COR-L47 (cell line): ENCODE measurements around the gene RING1.

Experiments
- DNase-seq: peaks from one replicate; lab custom pipeline; 2025; lab: John Stamatoyannopoulos, UW

Gene RING1

GRCh38 chr6:33171880-33172687 lies 36.2 kb upstream of the RING1 start:
- no peak for DNase-seq

GRCh38 chr6:33172688-33173534 lies 35.4 kb upstream of the RING1 start:
- no peak for DNase-seq

DNA sequence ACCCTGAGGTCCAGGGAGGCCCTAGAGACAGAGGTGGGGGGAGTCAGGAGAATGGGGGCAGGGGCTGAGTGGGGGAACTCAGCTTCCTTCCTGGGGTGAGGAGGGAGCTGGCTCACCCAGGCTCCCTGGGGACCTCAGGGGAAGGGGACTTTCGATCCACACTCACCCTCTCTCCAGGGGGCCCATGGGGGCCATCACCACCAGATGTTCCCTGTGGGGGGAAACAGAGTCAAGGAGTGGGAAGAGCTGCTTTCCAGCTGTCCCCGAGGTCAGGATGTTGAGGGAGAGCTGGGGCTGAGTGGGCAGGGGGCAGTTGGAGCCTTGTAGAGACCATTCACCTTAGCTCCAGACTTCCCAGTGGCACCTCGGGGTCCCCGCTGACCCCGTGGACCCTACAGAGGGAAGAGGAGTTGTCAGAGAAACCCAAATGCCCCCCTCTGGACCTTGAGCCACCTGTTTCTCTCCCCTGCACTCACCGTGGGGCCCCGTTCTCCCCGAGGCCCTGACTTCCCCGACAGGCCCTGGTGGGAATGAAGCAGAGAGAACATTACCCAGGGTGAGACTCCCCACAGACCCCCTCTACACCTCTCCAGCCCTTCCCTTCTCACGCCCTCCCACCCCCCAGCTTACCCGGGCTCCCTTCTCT lies 34.6 kb upstream of the RING1 start:
- no peak for DNase-seq

GRCh38 chr6:33174784-33175183 lies 33.5 kb upstream of the RING1 start:
- no peak for DNase-seq

DNA sequence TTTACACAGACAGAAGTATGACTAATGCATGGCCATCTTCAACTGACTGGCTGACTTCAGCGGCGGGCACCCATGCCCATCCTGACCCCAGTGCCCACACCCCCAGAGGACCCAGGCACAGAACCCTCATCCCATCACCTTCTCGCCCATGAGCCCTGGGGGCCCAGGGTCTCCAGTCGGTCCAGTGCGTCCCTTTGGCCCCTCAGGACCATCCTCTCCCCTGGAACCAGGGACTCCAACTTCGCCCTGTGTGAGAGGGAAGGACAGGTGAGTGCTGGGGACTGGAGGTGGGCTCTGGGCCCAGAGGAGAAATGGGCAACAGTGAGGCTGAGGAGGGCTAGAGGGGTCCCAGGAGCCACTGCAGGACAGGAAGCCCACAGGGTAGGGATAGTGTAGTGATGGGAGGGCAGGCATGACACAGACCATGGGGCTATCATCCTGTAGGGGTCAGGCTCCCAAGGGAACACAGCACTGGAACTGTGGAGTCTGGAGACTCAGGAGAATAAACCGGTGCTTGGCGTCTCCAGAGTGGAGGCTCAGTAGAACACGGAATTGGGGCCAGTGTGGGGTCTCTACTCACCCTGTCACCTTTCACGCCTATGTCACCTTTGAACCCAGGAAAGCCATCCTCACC lies 32.7 kb upstream of the RING1 start:
- no peak for DNase-seq

DNA sequence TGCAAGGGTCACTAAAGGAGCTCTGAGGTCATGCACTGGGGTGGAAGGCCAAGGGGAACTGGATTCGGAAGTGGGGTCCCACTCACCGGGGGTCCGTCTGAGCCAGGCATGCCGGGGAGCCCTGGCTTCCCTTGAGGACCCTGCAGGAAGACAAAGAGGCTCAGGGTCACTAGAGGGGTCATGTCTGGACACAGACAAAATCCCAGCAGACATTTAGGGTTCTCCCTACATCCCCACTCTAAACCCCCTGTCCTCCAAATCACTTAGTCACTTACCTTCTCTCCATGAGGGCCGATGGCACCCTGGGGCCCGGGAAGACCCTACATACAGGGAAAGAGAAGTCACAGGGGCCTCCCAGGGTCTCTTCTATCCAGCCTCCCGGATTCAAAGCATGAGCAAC lies 31.4 kb upstream of the RING1 start:
- no peak for DNase-seq

- no peak for DNase-seq
Measured at GRCh38 chr6:33177552-33178446, 30.5 kb upstream of the RING1 start.

- DNase-seq: no peak
Measured at GRCh38 chr6:33178755-33179475, 29.4 kb upstream of the RING1 start.

DNA sequence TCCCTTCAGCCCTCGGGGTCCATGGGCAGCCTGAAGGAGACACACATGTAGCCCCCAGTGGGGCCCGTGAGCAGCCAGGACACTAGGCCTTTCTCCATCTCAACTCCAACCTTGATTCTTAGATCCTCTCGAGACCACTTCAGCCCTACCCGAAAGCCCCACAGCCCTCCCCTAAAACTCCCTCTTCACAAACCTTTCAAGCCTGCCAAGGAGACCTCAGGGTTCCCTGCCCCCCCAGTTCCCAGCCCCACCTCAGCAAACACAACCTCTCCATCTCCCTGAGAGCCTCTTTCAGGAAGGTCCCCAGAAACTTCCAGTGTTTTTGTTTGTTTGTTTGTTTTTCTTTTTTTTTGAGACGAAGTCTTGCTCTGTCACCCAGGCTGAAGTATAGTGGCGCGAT lies 27.2 kb upstream of the RING1 start:
- DNase-seq: no peak

DNA sequence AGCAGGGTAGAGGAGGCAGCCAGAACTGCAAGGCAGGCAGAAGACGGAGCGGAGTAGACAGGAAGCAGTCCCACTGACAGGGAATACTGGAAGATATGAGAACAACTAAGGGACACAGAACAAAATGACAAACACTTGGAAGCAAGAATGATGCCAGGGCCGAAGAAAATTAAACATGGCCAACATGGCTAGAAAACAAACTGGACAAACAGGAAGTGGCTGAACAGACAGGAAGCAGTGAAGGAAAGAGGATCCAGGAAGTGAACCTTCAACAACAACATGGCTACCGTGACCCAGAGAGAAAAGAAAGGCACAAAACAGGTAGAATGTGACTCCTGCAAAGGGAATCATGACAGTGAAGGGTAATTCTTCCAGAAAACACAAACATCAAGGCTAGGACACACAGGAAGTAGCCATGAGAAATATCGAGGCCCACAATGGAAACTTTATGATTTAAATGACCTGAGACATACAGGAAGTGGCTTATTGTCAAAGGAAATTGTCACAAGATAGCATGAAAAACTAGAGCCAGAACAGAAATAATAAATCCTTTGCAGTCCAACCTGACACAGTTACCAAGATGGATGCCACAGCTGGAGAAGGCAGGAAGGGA lies 25.1 kb upstream of the RING1 start:
- DNase-seq: no peak

DNA sequence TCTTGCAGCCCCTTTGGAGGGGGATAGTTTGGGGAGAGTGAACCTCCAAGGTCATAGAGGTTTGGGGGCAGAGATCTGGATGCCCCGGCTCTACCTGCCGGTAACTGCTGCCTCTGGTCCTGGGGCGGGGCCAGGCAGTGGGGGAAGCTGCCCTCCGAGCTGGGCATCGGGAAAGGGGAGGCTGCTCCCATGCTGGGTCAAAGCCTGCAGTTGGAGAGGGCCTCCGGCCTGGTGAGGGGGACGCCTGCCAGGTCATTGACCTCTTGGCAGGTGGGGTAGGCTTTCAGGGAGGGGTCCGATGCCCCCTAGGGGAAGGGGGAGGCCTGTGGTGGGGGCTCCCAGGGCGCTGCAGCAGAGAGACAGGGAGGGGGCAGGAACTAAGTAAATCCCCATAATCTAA lies 23.1 kb upstream of the RING1 start:
- DNase-seq: no peak

GRCh38 chr6:33185654-33186187 lies 22.6 kb upstream of the RING1 start:
- DNase-seq: no peak

GRCh38 chr6:33187809-33188208 lies 20.5 kb upstream of the RING1 start:
- no peak for DNase-seq

DNA sequence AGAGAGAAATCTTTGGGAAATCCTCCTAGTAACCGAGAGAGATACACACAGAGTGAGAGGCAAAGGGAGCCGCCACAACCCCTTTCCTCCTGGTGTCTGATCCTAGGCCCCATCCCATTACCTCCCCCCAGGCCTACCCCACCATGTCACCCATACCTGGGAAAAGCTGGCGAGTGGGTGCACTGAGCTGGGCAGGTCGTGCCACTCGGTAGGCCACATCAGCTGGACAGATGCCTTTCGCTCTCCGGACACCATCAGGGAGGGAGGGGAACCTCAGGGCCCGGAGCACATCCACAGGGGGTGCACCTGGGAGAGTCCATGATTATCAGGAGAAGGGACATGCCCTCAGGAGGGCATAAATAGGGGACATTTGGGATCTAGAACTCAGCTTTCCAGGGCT lies 19.1 kb upstream of the RING1 start:
- no peak for DNase-seq

- DNase-seq: no peak
Measured at GRCh38 chr6:33189625-33190448, 18.5 kb upstream of the RING1 start.

- DNase-seq: no peak
Measured at GRCh38 chr6:33190504-33191107, 17.7 kb upstream of the RING1 start.

DNA sequence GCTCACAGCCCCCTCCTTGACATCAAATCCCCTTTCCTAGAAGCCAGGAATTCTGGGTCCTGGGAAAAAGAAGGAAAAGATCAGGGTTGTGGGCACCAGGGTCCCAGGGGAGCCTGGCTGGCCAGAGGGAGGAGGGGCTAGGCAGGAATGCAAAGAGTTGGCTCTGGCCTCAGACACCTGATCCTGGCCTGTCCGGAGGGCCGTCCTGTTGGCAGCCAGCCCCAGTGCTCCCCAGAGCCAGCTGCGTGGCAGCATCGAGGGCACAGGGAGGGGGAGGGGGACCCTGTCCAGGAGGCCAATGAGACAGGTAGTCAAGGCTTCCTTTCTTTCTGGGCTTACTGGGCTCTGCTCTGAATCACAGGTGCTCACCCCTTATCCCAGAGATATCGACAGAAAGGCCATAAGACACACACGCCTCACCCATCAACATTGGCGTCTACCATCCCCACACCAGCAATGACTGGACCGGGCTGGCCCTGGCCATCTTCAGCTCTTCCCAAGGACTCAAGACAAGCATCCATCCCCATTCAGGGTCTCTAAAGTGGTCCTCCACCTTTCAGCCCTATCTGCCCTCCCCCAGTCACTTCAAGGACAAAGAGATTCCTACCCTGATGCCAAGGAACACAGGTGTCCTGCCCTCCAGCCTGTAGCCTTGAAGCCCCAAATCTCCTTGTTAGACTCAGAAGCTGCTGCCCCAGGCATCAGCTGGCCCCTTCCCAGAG lies 16.8 kb upstream of the RING1 start:
- no peak for DNase-seq

DNA sequence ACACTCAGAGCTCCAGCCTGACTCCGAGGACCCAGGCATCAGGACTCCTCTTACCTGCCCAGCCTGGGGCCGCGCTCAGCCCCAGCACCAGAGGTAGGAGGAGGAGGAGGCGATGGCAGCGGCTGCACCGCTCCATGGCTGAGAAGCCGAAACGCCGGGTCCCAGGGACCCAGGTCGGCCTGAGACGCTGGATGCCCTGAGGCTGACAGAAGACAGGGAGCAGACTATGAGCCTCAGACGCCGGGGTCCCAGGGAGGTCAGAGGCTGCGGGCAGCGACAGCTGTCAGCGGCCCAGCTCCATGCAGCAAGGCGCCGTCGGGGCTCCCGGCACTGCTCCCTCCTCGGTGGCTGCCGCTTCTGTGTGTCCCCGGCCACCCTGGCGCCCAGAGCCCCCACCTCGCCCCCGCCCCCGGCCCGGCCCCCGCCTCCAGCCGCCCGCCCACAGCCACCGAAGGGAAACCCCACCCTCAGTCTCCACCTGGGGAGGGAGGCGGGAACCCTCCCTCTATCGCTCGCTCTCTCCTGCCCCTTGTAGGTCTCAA lies 16.1 kb upstream of the RING1 start, which contains the start of gene COL11A2:
Gene COL11A2 (minus strand): TSS at position 363 of the 542 bp plus-strand sequence. CDS start 227 bp downstream, at position 136.
- no peak for DNase-seq
